NCI-H1694 treated with DMSO at 0.1 percent for 48 hours (cell line): ENCODE measurements around the gene B3GAT1.

Source experiments
- DNase-seq: peaks from one replicate; lab custom pipeline; 2025; lab: John Stamatoyannopoulos, UW

The B3GAT1 gene

GRCh38 chr11:134390706-134391569 is 21.1 kb downstream of the B3GAT1 start:
- DNase-seq = no peak

- no peak for DNase-seq
Measured at GRCh38 chr11:134389464-134390180, 22.4 kb downstream of the B3GAT1 start.

- no peak for DNase-seq
Measured at GRCh38 chr11:134388590-134388989, 23.5 kb downstream of the B3GAT1 start.

GRCh38 chr11:134387501-134387900 is 24.5 kb downstream of the B3GAT1 start:
- DNase-seq = no peak

GRCh38 chr11:134386945-134387344 is 25.1 kb downstream of the B3GAT1 start:
- no peak for DNase-seq

- peak; percentile 31 for DNase-seq
Measured at GRCh38 chr11:134385774-134386565, 26.1 kb downstream of the B3GAT1 start.

- no peak for DNase-seq
Measured at GRCh38 chr11:134385171-134385570, 26.9 kb downstream of the B3GAT1 start.

GRCh38 chr11:134384406-134384805 is 27.6 kb downstream of the B3GAT1 start:
- DNase-seq = no peak

- DNase-seq = no peak
Measured at GRCh38 chr11:134383576-134384221, 28.3 kb downstream of the B3GAT1 start.

- DNase-seq = no peak
Measured at GRCh38 chr11:134382830-134383229, 29.2 kb downstream of the B3GAT1 start.

- no peak for DNase-seq
Measured at GRCh38 chr11:134382257-134382656, 29.8 kb downstream of the B3GAT1 start.

- no peak for DNase-seq
Measured at GRCh38 chr11:134380785-134381184, 31.3 kb downstream of the B3GAT1 start.

GRCh38 chr11:134380229-134380628 is 31.8 kb downstream of the B3GAT1 start:
- no peak for DNase-seq

- no peak for DNase-seq
Measured at GRCh38 chr11:134379241-134379640, 32.8 kb downstream of the B3GAT1 start.

GRCh38 chr11:134377876-134378275 is 34.2 kb downstream of the B3GAT1 start:
- no peak for DNase-seq

GRCh38 chr11:134376150-134376921 is 35.7 kb downstream of the B3GAT1 start:
- no peak for DNase-seq

- DNase-seq = no peak
Measured at GRCh38 chr11:134374891-134375550, 37.0 kb downstream of the B3GAT1 start.

- no peak for DNase-seq
Measured at GRCh38 chr11:134374171-134374570, 37.9 kb downstream of the B3GAT1 start.

- DNase-seq = no peak
Measured at GRCh38 chr11:134373591-134374052, 38.4 kb downstream of the B3GAT1 start.

GRCh38 chr11:134372961-134373360 is 39.1 kb downstream of the B3GAT1 start:
- DNase-seq = peak; percentile 33
